ENCODE measurements around the gene TAF1B.

DNA sequence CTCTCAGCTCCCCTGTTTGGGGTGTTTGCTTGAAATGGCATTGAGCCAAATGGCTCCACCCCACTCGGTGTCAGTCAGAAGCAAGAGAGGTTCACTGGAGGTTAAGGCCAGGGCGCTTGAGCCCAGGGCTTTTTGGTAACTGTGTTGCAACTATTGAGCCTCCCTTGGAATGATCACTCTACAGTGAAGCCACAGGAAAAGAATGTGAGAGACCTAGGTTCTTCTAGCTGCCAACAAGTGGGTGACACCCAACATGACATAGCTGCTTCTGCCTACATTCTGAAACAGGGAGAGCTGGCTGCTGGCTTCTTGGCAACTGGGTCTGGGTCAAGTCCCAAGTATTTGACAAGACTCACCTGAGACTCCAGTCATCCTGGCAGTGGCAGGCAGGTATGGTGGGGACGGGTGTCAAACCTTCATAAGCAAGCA is 101.1 kb downstream of the TAF1B start:
- TF ChIP-seq POLR2A (IDR thresholded peaks at IDR 0.05; ENCODE audit: low read length) (no peak), GATA1 (IDR thresholded peaks at IDR 0.05; ENCODE audit: low read depth, low read length) (no peak)

Data from erythroblast (primary cell).